ENCODE data around the gene AGAP2.

The AGAP2 gene

DNA sequence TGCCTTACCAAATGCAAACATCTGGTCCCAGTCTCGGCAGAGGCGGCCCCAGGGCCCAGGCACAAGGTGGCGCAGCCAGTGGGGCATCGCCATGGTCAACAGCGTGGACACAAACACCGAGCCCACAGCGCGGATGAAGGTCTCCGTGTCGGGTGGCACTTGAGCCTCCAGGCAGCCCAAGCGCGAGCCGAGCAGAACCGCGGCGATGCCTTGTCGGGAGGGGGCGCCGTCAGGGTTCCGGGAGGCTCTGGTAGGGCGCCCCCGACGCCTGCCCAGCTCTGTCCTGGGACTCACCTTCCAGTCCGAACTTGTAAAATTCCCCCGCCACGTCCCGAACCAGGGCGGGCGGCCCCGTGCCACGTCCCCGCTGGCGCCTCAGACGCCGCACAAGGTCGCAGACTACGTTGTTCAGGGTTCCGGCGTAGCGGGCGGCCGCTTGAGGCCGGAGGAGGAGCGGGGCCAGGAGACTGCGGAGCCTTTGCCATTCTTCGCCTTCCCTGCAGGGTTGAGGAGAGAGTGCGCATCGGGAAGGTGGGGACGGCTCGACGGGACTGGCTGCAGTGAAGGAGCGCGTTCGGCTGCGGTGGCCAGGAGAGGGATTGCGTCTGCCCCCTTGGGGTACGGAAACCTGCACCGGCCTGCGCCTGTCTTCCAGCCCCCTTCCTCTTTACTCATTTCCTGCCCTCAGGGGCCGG is 26.6 kb upstream of the AGAP2 start:
- Histone ChIP-seq H3K27me3 (ENCODE audit: low read length) (no peaks in the 10 kb centered on the region), H3K27ac (ENCODE audit: low read depth, low read length) (no peak overlapping the region), H3F3A (ENCODE audit: insufficient read depth) (no peaks in the 10 kb centered on the region), H2AFZ (ENCODE audit: low read depth, low read length, severe bottlenecking) (peak overlapping the region; percentile 76), H3K79me2 (ENCODE audit: insufficient read depth, low read length) (no peaks in the 10 kb centered on the region), H3K4me3 (ENCODE audit: insufficient read depth, low read length, poor library complexity, severe bottlenecking) (peak overlapping the region; percentile 36), H3K9me3 (ENCODE audit: insufficient read depth, low read length) (no peaks in the 10 kb centered on the region), H3K9me2 (replicated peaks; ENCODE audit: insufficient read depth, low read length) (no peaks in the 10 kb centered on the region), H4K20me1 (ENCODE audit: low read depth, low read length) (peaks cover 4% of the 10 kb centered on the region), H3K9ac (ENCODE audit: low read length) (peak overlapping the region; percentile 36), H3K36me3 (ENCODE audit: low read length) (no peaks in the 10 kb centered on the region), H3K4me2 (ENCODE audit: low read depth, low read length, poor library complexity, severe bottlenecking) (peak overlapping the region; percentile 52)
- TF ChIP-seq, protein P1, sequence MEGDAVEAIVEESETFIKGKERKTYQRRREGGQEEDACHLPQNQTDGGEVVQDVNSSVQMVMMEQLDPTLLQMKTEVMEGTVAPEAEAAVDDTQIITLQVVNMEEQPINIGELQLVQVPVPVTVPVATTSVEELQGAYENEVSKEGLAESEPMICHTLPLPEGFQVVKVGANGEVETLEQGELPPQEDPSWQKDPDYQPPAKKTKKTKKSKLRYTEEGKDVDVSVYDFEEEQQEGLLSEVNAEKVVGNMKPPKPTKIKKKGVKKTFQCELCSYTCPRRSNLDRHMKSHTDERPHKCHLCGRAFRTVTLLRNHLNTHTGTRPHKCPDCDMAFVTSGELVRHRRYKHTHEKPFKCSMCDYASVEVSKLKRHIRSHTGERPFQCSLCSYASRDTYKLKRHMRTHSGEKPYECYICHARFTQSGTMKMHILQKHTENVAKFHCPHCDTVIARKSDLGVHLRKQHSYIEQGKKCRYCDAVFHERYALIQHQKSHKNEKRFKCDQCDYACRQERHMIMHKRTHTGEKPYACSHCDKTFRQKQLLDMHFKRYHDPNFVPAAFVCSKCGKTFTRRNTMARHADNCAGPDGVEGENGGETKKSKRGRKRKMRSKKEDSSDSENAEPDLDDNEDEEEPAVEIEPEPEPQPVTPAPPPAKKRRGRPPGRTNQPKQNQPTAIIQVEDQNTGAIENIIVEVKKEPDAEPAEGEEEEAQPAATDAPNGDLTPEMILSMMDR (IDR thresholded peaks at IDR 0.05; ENCODE audit: insufficient read depth, low read length, poor library complexity, severe bottlenecking) = peak; percentile 41
- 0 out of 2 replicates have a peak, but pooled peaks have one; percentile 45 for TF ChIP-seq EZH2phosphoT487 (conservative IDR thresholded peaks at IDR 0.05; ENCODE audit: low read length)

DNA sequence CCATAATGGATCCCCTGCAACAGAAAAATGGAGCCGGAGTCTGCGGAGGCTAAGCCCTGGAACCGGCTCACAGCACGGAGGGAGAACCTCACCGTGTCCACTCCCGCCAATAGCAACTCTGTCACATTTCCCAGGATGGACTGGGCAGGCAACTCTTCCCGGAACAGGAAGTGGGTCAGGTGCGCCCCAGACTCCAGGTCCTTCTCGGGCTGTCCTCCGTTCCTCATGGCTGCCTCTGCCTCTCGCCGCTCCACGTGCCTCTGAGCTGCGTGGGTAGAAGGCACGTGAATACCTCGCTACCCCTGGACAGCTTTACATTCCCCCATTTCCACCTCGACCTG is 26.1 kb upstream of the AGAP2 start:
- Histone ChIP-seq H2AFZ (ENCODE audit: low read depth, low read length, severe bottlenecking) (peak overlapping the region; percentile 76), H3K9me2 (replicated peaks; ENCODE audit: insufficient read depth, low read length) (no peaks in the 10 kb centered on the region), H3K36me3 (ENCODE audit: low read length) (no peaks in the 10 kb centered on the region), H3F3A (ENCODE audit: insufficient read depth) (no peaks in the 10 kb centered on the region), H3K9ac (ENCODE audit: low read length) (peak overlapping the region; percentile 36), H3K9me3 (ENCODE audit: insufficient read depth, low read length) (no peaks in the 10 kb centered on the region), H4K20me1 (ENCODE audit: low read depth, low read length) (peaks cover 8% of the 10 kb centered on the region), H3K79me2 (ENCODE audit: insufficient read depth, low read length) (no peaks in the 10 kb centered on the region), H3K4me2 (ENCODE audit: low read depth, low read length, poor library complexity, severe bottlenecking) (peak overlapping the region; percentile 52), H3K27me3 (ENCODE audit: low read length) (no peaks in the 10 kb centered on the region), H3K27ac (ENCODE audit: low read depth, low read length) (no peak overlapping the region), H3K4me3 (ENCODE audit: insufficient read depth, low read length, poor library complexity, severe bottlenecking) (peak overlapping the region; percentile 36)
- TF ChIP-seq EZH2phosphoT487 (conservative IDR thresholded peaks at IDR 0.05; ENCODE audit: low read length) = no peak
- TF ChIP-seq, protein P1 (IDR thresholded peaks at IDR 0.05; ENCODE audit: insufficient read depth, low read length, poor library complexity, severe bottlenecking) = no peak

DNA sequence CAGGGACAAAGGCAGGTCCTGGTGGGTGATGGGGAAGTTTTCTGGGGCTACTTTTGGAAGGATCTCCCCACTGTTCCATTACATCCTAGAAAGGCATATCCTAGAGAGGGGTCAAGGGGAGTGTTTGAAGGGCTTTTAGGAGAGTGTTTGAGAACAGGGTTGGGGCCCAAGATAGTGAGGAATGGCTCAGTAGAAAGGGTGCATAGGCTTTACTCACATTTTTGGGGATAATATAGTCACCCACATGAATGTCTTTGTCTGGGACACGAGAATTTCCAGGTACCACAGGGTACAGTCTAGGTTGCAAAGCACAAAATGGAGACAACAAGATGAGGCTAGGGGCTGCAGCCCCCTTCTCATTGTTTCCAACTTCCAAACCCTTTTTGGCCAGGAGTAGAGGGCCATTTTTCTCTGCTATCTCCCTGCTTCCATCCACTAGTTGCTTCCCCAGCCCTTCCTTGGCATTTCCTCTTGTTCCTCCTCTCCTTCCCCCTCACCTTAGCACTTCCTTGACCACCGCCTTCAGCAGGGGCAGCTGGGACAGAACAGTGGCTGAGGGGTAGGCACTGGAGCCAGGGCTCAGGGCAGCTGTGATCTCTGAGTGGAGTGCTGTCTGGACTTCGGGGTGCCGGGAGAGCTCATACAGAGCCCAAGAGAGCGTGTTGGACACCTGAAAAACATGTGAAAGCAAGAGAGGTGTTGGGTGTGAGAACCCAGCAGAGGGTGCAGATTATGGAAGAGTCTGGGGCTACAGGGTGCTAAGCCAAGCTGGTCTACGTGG is 25.5 kb upstream of the AGAP2 start:
- TF ChIP-seq, protein P1 (IDR thresholded peaks at IDR 0.05; ENCODE audit: insufficient read depth, low read length, poor library complexity, severe bottlenecking) = no peak
- no peak for TF ChIP-seq EZH2phosphoT487 (conservative IDR thresholded peaks at IDR 0.05; ENCODE audit: low read length)
- no peaks in the 10 kb centered on the region for H3K36me3 ChIP-seq (ENCODE audit: low read length)
- no peak overlapping the region for H3K27ac ChIP-seq (ENCODE audit: low read depth, low read length)
- peak overlapping the region; percentile 52 for H3K4me2 ChIP-seq (ENCODE audit: low read depth, low read length, poor library complexity, severe bottlenecking)
- no peaks in the 10 kb centered on the region for H3K27me3 ChIP-seq (ENCODE audit: low read length)
- no peak overlapping the region for H3K4me3 ChIP-seq (ENCODE audit: insufficient read depth, low read length, poor library complexity, severe bottlenecking)
- no peaks in the 10 kb centered on the region for H3F3A ChIP-seq (ENCODE audit: insufficient read depth)
- H4K20me1 ChIP-seq (ENCODE audit: low read depth, low read length) = peaks cover 8% of the 10 kb centered on the region
- H3K79me2 ChIP-seq (ENCODE audit: insufficient read depth, low read length) = no peaks in the 10 kb centered on the region
- no peaks in the 10 kb centered on the region for H3K9me2 ChIP-seq (replicated peaks; ENCODE audit: insufficient read depth, low read length)
- no peak overlapping the region for H3K9ac ChIP-seq (ENCODE audit: low read length)
- H2AFZ ChIP-seq (ENCODE audit: low read depth, low read length, severe bottlenecking) = no peak overlapping the region
- H3K9me3 ChIP-seq (ENCODE audit: insufficient read depth, low read length) = no peaks in the 10 kb centered on the region

All from SU-DHL-6 (cell line).